ENCODE measurements around the gene DAPK2. TPM values are rescaled to one million over a fixed set of nuclear protein-coding genes. Genes with fewer than 3 reads are reported as not detected.

Gene DAPK2
- total RNA-seq, 1 donor from 2014 or later, result 2.0 TPM

GRCh38 chr15:63923993-63924950 is 122.0 kb downstream of the DAPK2 start:
- H3K4me1 Mint-ChIP-seq (ENCODE audit: low read depth), result peaks cover 7% of the 10 kb centered on the region
- DNase-seq (ENCODE audit: low spot score, unreplicated experiment), result no peak
- no peaks in the 10 kb centered on the region for H3K36me3 Mint-ChIP-seq (ENCODE audit: insufficient read depth)
- no peaks in the 10 kb centered on the region for H3K9me3 Mint-ChIP-seq (ENCODE audit: low read depth)
- H3K4me3 Mint-ChIP-seq (ENCODE audit: low read depth), result no peak overlapping the region
- H3K27me3 Mint-ChIP-seq, result peaks cover 24% of the 10 kb centered on the region
- no peak overlapping the region for H3K27ac Mint-ChIP-seq
- no peak for TF ChIP-seq CTCF (IDR thresholded peaks at IDR 0.05; ENCODE audit: unreplicated experiment)

GRCh38 chr15:63922916-63923315 is 123.4 kb downstream of the DAPK2 start:
- H3K27ac Mint-ChIP-seq, result no peak overlapping the region
- peaks cover 20% of the 10 kb centered on the region for H3K27me3 Mint-ChIP-seq
- H3K4me3 Mint-ChIP-seq (ENCODE audit: low read depth), result no peak overlapping the region
- no peaks in the 10 kb centered on the region for H3K36me3 Mint-ChIP-seq (ENCODE audit: insufficient read depth)
- H3K9me3 Mint-ChIP-seq (ENCODE audit: low read depth), result no peaks in the 10 kb centered on the region
- no peak for DNase-seq (ENCODE audit: low spot score, unreplicated experiment)
- peaks cover 7% of the 10 kb centered on the region for H3K4me1 Mint-ChIP-seq (ENCODE audit: low read depth)
- TF ChIP-seq CTCF (IDR thresholded peaks at IDR 0.05; ENCODE audit: unreplicated experiment), result no peak

GRCh38 chr15:63922261-63922904 is 123.9 kb downstream of the DAPK2 start:
- Mint-ChIP-seq H3K27ac (no peak overlapping the region), H3K4me3 (ENCODE audit: low read depth) (no peak overlapping the region), H3K4me1 (ENCODE audit: low read depth) (peaks cover 7% of the 10 kb centered on the region), H3K36me3 (ENCODE audit: insufficient read depth) (no peaks in the 10 kb centered on the region), H3K27me3 (peaks cover 22% of the 10 kb centered on the region), H3K9me3 (ENCODE audit: low read depth) (no peaks in the 10 kb centered on the region)
- TF ChIP-seq CTCF (IDR thresholded peaks at IDR 0.05; ENCODE audit: unreplicated experiment), result no peak
- DNase-seq (ENCODE audit: low spot score, unreplicated experiment), result no peak

GRCh38 chr15:63920504-63921175 is 125.6 kb downstream of the DAPK2 start:
- peaks cover 18% of the 10 kb centered on the region for H3K27me3 Mint-ChIP-seq
- no peak for DNase-seq (ENCODE audit: low spot score, unreplicated experiment)
- peaks cover 8% of the 10 kb centered on the region for H3K4me1 Mint-ChIP-seq (ENCODE audit: low read depth)
- H3K36me3 Mint-ChIP-seq (ENCODE audit: insufficient read depth), result no peaks in the 10 kb centered on the region
- H3K4me3 Mint-ChIP-seq (ENCODE audit: low read depth), result no peak overlapping the region
- TF ChIP-seq CTCF (IDR thresholded peaks at IDR 0.05; ENCODE audit: unreplicated experiment), result no peak
- no peaks in the 10 kb centered on the region for H3K9me3 Mint-ChIP-seq (ENCODE audit: low read depth)
- no peak overlapping the region for H3K27ac Mint-ChIP-seq

GRCh38 chr15:63918901-63919348 is 127.4 kb downstream of the DAPK2 start:
- peaks cover 12% of the 10 kb centered on the region for H3K27me3 Mint-ChIP-seq
- no peak overlapping the region for H3K4me3 Mint-ChIP-seq (ENCODE audit: low read depth)
- H3K9me3 Mint-ChIP-seq (ENCODE audit: low read depth), result no peaks in the 10 kb centered on the region
- H3K36me3 Mint-ChIP-seq (ENCODE audit: insufficient read depth), result no peaks in the 10 kb centered on the region
- DNase-seq (ENCODE audit: low spot score, unreplicated experiment), result no peak
- peaks cover 6% of the 10 kb centered on the region for H3K4me1 Mint-ChIP-seq (ENCODE audit: low read depth)
- TF ChIP-seq CTCF (IDR thresholded peaks at IDR 0.05; ENCODE audit: unreplicated experiment), result no peak
- H3K27ac Mint-ChIP-seq, result no peak overlapping the region

Data from progenitor cell of endocrine pancreas (in vitro differentiated cells).